NT2/D1 (cell line): Measurements from ENCODE around the gene CDC23.

Experiments used
- SUZ12 ChIP-seq: IDR thresholded peaks from 2 replicates; pipeline ENCODE4 v1.6.1; 2011; ENCODE audit not compliant: insufficient read length, insufficient read depth; ENCODE audit errors: extremely low read depth
- YY1 ChIP-seq: IDR thresholded peaks from 2 replicates; pipeline ENCODE4 v1.6.1; 2011; ENCODE audit not compliant: insufficient read length, insufficient read depth

DNA sequence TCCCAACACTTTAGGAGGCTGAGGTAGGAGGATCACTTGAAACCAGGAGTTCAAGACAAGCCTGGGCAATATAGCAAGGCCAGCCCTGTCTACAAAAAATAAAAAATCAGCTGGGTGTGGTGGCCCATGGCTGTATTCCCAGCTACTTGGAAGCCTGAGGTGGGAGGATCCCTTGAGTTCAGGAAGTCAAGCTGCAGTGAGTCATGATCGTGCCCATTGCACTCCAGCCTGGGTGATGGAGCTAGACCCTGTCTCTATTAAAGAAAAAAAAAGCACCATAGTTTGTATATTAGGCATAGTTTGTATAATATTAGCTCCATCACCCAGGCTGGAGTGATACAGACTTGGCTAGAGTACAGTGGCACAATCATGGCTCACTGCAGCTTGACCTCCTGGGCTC lies 64.3 kb downstream of the CDC23 start:
- no peak for TF ChIP-seq SUZ12
- TF ChIP-seq YY1: no peak
